ENCODE measurements around the gene SPP1.

DNA sequence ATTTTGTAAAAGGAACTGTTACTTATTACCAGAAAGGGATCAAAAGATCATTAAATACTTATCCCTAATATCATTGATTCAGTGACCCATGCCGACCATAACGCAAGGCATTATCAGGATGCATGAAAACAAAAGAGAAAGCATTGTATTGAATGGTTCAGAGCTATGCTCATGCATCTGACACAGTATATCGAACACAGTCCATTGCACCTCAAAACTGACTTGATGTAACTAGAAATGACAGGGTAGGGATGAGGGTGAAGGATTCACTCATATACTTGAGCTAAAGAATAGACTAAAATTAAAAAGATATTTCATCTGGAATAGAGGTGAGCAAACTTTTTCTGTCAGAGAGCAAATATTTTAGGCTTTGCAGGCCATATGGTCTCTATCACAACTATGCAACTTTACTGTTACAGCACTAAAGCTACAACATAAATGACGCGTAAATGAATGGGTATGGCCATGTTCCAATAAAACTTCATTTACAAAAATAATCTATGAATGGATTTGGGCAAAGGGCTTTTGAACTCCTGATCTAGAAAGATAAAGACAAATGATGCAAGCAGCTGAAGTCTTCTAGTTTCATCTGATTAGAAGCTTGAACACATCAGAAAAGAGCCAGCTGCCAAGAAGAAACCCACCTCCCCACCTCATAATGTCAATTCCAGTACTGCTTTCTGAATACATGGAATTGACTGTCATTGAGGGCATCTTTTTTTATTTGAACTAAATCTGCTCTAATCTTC lies 12.9 kb upstream of the SPP1 start:
- TF ChIP-seq, protein P1, sequence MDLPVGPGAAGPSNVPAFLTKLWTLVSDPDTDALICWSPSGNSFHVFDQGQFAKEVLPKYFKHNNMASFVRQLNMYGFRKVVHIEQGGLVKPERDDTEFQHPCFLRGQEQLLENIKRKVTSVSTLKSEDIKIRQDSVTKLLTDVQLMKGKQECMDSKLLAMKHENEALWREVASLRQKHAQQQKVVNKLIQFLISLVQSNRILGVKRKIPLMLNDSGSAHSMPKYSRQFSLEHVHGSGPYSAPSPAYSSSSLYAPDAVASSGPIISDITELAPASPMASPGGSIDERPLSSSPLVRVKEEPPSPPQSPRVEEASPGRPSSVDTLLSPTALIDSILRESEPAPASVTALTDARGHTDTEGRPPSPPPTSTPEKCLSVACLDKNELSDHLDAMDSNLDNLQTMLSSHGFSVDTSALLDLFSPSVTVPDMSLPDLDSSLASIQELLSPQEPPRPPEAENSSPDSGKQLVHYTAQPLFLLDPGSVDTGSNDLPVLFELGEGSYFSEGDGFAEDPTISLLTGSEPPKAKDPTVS (IDR thresholded peaks at IDR 0.05; ENCODE audit: low read depth, low read length): no peak
- no peak for TF ChIP-seq RFX5 (IDR thresholded peaks at IDR 0.05; ENCODE audit: low read depth, low read length)
- TF ChIP-seq, protein P2, sequence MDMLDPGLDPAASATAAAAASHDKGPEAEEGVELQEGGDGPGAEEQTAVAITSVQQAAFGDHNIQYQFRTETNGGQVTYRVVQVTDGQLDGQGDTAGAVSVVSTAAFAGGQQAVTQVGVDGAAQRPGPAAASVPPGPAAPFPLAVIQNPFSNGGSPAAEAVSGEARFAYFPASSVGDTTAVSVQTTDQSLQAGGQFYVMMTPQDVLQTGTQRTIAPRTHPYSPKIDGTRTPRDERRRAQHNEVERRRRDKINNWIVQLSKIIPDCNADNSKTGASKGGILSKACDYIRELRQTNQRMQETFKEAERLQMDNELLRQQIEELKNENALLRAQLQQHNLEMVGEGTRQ (IDR thresholded peaks at IDR 0.05; ENCODE audit: borderline replicate concordance, low read depth, low read length): no peak

Data from GM12878 (cell line).